ENCODE data around the gene CSNK2A2.
A peak's percentile ranks its signal among the peaks of the same experiment; 100 is the strongest.

Gene CSNK2A2

GRCh38 chr16:58198022-58198683 lies at the start of gene CSNK2A2:
Gene CSNK2A2 (minus strand): TSS chr16:58198106. CDS start chr16:58197736, 370 bp downstream.
- peak; percentile 46 to 72 (median 51) for DNase-seq (ENCODE audit: low read depth in 3 of 3)

GRCh38 chr16:58243528-58244004 lies 45.7 kb upstream of the CSNK2A2 start:
- no peak for DNase-seq (ENCODE audit: low read depth in 3 of 3)

- no peak for DNase-seq (ENCODE audit: low read depth in 3 of 3)
Measured at GRCh38 chr16:58236831-58237230, 38.9 kb upstream of the CSNK2A2 start.

GRCh38 chr16:58236231-58236690 lies 38.4 kb upstream of the CSNK2A2 start:
- DNase-seq (ENCODE audit: low read depth in 3 of 3) = peak; percentile 36 to 67 (median 48)

- no peak for DNase-seq (ENCODE audit: low read depth in 3 of 3)
Measured at GRCh38 chr16:58235663-58236062, 37.8 kb upstream of the CSNK2A2 start.

- no peak for DNase-seq (ENCODE audit: low read depth in 3 of 3)
Measured at GRCh38 chr16:58234831-58235595, 37.1 kb upstream of the CSNK2A2 start.

GRCh38 chr16:58230259-58230658 lies 32.4 kb upstream of the CSNK2A2 start:
- DNase-seq (ENCODE audit: low read depth in 3 of 3) = no peak

- no peak for DNase-seq (ENCODE audit: low read depth in 3 of 3)
Measured at GRCh38 chr16:58226790-58227189, 28.9 kb upstream of the CSNK2A2 start.

- DNase-seq (ENCODE audit: low read depth in 3 of 3) = no peak
Measured at GRCh38 chr16:58225965-58226602, 28.2 kb upstream of the CSNK2A2 start.

- no peak for DNase-seq (ENCODE audit: low read depth in 3 of 3)
Measured at GRCh38 chr16:58222532-58223316, 24.8 kb upstream of the CSNK2A2 start.

- DNase-seq (ENCODE audit: low read depth in 3 of 3) = no peak
Measured at GRCh38 chr16:58219432-58219831, 21.5 kb upstream of the CSNK2A2 start.

GRCh38 chr16:58218786-58219185 lies 20.9 kb upstream of the CSNK2A2 start:
- no peak for DNase-seq (ENCODE audit: low read depth in 3 of 3)

- no peak for DNase-seq (ENCODE audit: low read depth in 3 of 3)
Measured at GRCh38 chr16:58217311-58217925, 19.5 kb upstream of the CSNK2A2 start.

GRCh38 chr16:58212824-58213655 lies 15.1 kb upstream of the CSNK2A2 start:
- no peak for DNase-seq (ENCODE audit: low read depth in 3 of 3)

GRCh38 chr16:58211846-58212245 lies 13.9 kb upstream of the CSNK2A2 start:
- DNase-seq (ENCODE audit: low read depth in 3 of 3) = no peak

GRCh38 chr16:58211245-58211644 lies 13.3 kb upstream of the CSNK2A2 start:
- DNase-seq (ENCODE audit: low read depth in 3 of 3) = no peak

- no peak for DNase-seq (ENCODE audit: low read depth in 3 of 3)
Measured at GRCh38 chr16:58205276-58206036, 7.5 kb upstream of the CSNK2A2 start.

GRCh38 chr16:58201163-58201562 lies 3.3 kb upstream of the CSNK2A2 start:
- DNase-seq (ENCODE audit: low read depth in 3 of 3) = no peak

- no peak for DNase-seq (ENCODE audit: low read depth in 3 of 3)
Measured at GRCh38 chr16:58200004-58200797, 2.3 kb upstream of the CSNK2A2 start.

All from stimulated activated CD4-positive, alpha-beta T cell treated with anti-CD3 and anti-CD28 coated beads, TNF-alpha, amount 100 ng/mL, for 24 hours (primary cell).